SKM-1 (cell line): ENCODE data around the gene PARG.
"Not testable (repeated sequence)": the region's sequence is repeated elsewhere in the genome, so short reads cannot be mapped to it uniquely, and the experiment has no call there.

ENCODE experiments used
- DNase-seq: peaks from one replicate; lab custom pipeline; 2025; ENCODE audit not compliant: unreplicated experiment; lab: John Stamatoyannopoulos, UW

Gene PARG

DNA sequence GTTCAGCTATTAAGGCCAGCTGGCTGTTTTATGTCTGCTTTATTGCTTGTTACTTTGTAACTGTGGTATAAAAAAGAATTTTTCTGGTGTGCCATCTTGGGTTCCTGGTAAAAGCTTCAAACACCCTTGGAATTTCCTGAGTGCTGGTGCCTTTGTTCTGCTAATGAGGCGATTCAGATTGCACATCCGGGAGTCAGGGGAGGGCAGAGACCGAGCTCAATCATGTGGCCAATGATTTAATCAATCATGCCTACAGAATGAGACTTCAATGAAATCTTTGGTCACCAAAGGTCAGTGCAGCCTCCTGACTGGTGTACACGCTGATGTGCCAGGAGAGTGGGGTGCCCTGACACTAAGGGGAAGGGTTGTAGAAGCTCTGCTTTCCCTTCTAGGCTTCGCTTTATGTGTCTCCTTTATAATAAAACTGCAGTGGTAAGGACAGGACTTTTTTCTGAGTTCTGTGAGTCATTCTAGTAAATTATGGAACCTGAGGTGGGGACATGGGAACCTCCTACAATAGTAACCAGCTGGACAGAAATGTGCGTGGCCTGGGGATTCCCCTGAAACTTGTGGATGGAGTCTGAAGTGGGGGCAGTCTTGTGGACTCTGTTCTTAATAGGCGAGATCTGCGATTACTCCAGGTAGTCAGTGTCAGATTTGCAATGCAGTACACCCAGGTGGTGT lies 110.3 kb downstream of the PARG start:
- no peak for DNase-seq

DNA sequence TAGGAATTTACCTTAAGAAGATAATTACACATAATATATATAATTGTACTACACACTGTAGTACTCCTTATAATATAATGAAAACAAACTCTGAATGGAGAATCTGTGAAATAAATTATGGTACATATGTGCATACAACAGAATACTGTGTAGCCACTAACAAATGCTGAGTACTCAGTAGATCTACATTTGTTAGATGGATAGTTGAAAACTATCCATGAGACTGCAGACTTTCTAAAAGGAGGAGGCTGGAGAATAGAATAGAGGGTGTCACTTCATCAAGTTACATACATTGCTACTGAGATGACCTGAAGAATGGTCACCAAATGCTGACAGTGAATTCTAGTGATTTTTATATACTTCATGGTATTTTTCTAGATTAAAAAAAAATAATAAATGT lies 111.0 kb downstream of the PARG start:
- DNase-seq: no peak

- no peak for DNase-seq
Measured at GRCh38 chr10:49830016-49830415, 111.8 kb downstream of the PARG start.

GRCh38 chr10:49827297-49827696 lies 114.5 kb downstream of the PARG start:
- DNase-seq: no peak

- no peak for DNase-seq
Measured at GRCh38 chr10:49819234-49819958, 122.4 kb downstream of the PARG start.

DNA sequence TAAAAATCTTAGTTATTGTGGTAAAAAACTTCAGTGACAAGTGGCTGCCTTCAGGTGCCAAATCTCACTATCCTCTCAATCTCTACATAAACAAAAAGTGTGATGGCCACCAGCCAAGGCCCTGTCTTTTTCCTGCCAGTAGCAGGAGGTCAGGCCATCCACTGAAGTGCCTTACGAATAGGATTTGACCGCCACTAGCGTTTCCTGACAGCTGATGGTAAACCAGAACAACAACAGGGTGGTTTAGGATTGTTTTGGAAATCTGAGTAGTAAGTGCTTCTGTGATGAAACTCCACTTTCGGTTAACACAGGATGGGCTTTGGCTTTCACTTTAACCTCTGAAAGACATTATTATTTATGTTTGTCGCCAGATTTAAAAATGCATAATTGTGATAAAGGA lies 124.0 kb downstream of the PARG start:
- no peak for DNase-seq

DNA sequence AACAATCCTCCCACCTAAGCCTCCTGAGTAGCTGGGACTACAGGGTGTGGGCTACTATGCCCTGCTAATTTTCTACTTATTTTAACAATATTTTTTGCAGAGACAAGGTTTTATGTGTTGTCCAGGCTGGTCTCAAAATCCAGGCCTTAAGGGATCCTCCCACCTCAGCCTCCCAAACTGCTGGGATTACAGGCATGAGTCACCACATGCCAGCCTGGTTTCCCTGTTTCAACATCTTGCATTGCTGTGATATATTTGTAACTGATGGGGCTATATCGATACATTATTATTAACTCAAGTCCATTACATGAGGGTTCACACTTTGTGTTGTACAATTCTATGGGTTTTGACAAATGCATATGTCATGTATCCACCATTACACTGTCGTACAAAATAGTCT lies 137.8 kb downstream of the PARG start:
- DNase-seq: no peak

DNA sequence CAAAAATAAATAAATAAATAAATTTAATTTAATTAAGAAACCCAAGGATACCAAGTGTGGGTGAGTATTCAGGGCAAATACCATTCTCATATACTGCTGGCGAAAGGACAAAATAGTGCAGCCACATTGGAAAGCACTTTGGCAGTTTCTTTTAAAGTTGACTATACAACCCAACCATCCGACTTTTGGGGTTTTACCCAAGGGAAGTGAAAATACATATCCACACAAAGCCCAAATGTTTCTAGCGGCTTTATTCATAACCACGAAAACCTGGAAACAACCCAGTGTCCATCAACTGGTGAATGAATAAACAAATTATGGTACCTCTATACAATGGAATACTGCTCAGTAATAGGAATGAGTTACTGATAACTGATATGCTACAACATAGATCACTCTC lies 143.6 kb downstream of the PARG start:
- DNase-seq: no peak

DNA sequence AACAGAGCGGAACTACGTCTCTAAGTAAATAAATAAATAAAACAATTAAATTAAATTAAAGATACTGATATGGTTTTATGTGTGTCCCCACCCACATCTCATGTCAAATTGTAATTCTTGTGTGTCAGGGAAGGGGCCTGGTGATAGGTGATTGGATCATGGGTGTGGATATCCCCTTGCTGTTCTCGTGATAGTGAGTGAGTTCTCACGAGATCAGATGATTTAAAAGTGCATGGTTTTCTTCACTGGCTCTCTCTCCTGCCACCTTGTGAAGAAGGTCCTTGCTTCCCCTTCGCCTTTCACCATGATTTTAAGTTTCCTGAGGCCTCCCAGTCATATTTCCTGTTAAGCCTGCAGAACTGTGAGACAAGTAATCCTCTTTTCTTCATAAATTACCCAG lies 150.7 kb downstream of the PARG start:
- DNase-seq: no peak

DNA sequence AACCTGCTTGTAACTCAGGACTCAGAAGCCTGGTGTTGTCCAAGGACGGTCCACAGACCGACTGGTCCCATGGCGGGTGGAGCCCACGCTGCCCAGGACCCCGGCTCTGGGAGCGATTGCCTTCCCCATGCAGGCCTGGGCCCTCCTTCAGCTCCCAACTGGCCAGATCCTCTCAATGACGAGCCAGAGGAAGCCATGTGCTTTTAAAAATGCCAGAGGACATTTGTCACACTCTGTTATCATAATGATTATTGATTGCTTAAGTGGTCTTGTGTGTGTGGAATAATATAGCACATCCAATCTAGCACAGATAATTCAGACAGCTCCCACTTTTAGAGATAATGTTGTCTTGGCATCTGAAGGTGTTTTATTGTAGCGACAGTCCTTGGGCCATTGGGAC lies 157.1 kb downstream of the PARG start:
- no peak for DNase-seq

GRCh38 chr10:49783645-49784044 lies 158.2 kb downstream of the PARG start:
- DNase-seq: no peak

DNA sequence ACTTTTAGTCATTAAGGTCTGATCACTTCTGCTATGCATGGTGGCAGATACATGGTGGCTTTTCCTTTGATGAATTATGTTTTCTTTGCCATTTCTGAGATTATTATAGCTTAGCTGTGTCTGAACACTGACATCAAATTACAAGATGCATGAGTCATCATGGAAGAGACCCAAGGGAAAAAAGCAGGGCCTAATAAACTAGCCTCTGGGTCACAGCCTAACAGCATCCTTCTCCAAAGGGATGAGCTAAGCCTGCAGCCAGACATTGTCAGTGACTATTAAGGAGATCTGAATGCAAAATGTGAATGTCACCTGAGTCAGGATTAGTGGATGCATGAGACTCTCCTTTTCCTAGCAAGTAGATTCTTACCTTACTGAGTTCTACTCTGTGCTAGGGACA lies 160.6 kb downstream of the PARG start:
- DNase-seq: no peak

- DNase-seq: no peak
Measured at GRCh38 chr10:49778197-49778596, 163.6 kb downstream of the PARG start.

DNA sequence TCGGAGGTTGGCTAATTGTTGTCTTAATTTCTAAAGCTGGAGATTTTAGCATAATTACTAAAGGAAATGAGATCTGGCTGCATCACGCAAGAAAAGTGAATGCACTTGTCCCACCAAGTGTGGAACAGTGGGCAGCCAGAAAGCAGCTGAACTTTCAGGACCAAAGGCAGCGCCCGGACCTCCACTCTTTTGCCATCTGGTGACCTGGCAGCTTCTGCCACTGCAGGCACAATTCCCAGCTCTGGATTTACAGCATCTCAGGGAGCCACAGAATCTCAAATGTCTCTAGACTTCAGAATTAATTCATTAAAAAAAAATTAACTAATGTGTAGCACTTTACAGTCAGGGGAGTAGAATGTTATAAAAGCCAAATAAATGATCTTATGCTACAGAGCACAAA lies 165.0 kb downstream of the PARG start:
- no peak for DNase-seq

- no peak for DNase-seq
Measured at GRCh38 chr10:49775014-49775413, 166.8 kb downstream of the PARG start.

GRCh38 chr10:49772944-49773343 lies 168.9 kb downstream of the PARG start:
- not testable (repeated sequence) for DNase-seq

DNA sequence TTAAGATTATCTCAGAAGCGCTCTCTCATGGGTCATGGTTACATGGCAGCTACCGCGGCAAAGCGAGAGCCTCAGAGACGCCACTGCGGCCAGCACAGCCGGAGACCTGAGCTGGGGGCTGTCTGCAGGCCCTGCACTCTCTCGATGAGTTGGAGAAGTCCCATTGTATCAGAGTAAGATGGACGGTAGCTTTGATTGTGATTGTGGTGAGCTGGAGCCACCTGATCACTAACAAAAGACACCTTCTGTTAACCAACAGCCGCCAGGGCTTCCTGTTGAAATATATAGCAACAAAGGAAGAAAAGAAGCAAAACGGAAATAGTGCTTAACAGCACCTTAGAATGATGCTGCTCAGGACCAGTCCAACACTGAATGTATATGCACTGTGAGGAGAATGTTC lies 170.8 kb downstream of the PARG start:
- DNase-seq: not testable (repeated sequence)

- no peak for DNase-seq
Measured at GRCh38 chr10:49769692-49770091, 172.1 kb downstream of the PARG start.

DNA sequence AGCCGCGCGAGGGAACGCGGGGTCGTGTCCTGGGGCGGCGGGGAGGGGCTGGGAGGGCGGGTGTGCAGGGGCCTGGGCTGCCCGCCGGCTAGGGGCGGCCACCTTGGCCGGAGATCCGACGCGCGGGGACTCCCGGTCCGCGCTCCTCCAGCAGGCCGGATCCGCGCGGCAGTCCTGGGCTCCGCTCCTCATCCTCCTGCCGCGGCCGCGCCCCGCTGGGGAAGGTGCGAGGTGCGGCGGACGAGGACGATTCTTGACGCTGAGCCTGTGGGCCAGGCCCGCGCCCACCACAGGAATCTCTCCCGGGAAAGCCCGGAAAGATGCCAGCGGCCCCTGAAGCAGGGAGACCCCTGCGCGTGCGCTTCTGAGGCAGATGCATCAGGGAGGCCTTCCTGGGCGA lies 173.1 kb downstream of the PARG start:
- no peak for DNase-seq

DNA sequence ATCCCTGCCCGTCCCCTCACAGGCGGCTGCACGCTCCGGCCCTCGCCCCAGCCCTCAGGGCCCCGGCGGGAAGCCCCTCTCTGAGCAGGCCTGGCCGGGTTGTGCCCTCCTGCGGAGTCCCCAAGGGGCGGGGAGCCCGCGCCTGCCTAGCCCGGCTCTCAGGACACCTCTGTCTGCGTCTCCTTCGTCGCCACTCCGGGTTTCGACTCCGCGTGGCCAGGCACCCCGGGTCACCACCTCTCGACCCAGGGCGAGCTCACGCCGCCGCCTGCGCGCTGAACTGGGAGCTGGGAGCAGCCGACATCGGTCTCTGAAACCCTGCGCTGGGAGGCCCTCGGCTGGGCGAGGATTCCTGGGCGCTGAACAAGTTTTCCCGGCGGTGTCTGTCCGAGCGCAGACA lies 173.5 kb downstream of the PARG start:
- no peak for DNase-seq
